Endothelial cell of umbilical vein (primary cell): ENCODE measurements around the gene STRIT1. TPM values are rescaled to one million over a fixed set of nuclear protein-coding genes. Genes with fewer than 3 reads are reported as not detected.
"Not testable (repeated sequence)": the region's sequence is repeated elsewhere in the genome, so short reads cannot be mapped to it uniquely, and the experiment has no call there.

Source experiments
- BruUV-seq: library from RNA; stranded (reverse); fragments of 400-500 nt; replicated peaks from 2 replicates; lab custom pipeline; 2021; lab: Mats Ljungman, UMichigan
- CTCF ChIA-PET: fragments of 300-600, 350-600 bp; sonication (Branson Sonifier 250); formaldehyde crosslinking; loops from one replicate; lab custom pipeline; 2021; ENCODE audit warnings: antibody characterized with exemption, inconsistent platforms; lab: Charles Lee
- POLR2A ChIA-PET: fragments of 300-600, 350-600 bp; sonication (Branson Sonifier 250); formaldehyde crosslinking; loops from one replicate; lab custom pipeline; 2021; ENCODE audit warnings: antibody characterized with exemption, inconsistent platforms; lab: Charles Lee
- DNase-seq: peaks from one replicate; pipeline ENCODE4 v3.0.0-alpha.2; 2011; ENCODE audit warnings: low read depth, low spot score
- FAIRE-seq: peaks from 2 replicates; lab custom pipeline; 2011; peaks lifted over from hg19 to GRCh38; lab: Jason Lieb, UNC
- H2AFZ ChIP-seq: 2 replicates; pipeline ENCODE4 v1.6.0; 2012; ENCODE audit warnings: low read depth, low read length, control low read depth, inconsistent platforms
- H3K27ac ChIP-seq: 2 replicates; pipeline ENCODE4 v1.5.1; 2011; ENCODE audit warnings: low read depth, mild to moderate bottlenecking, control low read depth, low read length, moderate library complexity; ENCODE audit not compliant: insufficient read depth
- H3K27me3 ChIP-seq, 2 experiments: 2 replicates each; pipeline versions ENCODE4 v1.6.0 to v1.6.1; 2011; ENCODE audit warnings: low read length in 2 of 2, mixed read lengths in 1 of 2; ENCODE audit not compliant: control insufficient read depth in 2 of 2, insufficient read depth in 2 of 2
- H3K36me3 ChIP-seq, 2 experiments: 2 replicates in 1 of 2; 3 replicates in 1 of 2; pipeline ENCODE4 v1.5.1; 2011; ENCODE audit warnings: low read length in 2 of 2, mild to moderate bottlenecking in 1 of 2, moderate library complexity in 1 of 2; ENCODE audit not compliant: control insufficient read depth in 2 of 2, insufficient read depth in 2 of 2; ENCODE audit errors: extremely low read depth in 1 of 2
- H3K4me1 ChIP-seq: 3 replicates; pipeline ENCODE4 v1.5.1; 2011; ENCODE audit warnings: mild to moderate bottlenecking, low read length; ENCODE audit not compliant: control insufficient read depth, insufficient read depth; ENCODE audit errors: extremely low read depth
- H3K4me2 ChIP-seq: 2 replicates; pipeline ENCODE4 v1.6.1; 2011; ENCODE audit warnings: low read length, control low read depth, mixed read lengths; ENCODE audit not compliant: insufficient read depth
- H3K4me3 ChIP-seq, 3 experiments: fragments of 200-600 bp in 1 of 3; sonication (generic), shearing (Covaris generic) in 1 of 3; replicated peaks in 1 of 3; 2 replicates each; pipeline ENCODE4 v1.5.1; 2011 to 2016; ENCODE audit warnings: control low read depth in 3 of 3, low read length in 3 of 3, mild to moderate bottlenecking in 2 of 3, inconsistent platforms in 1 of 3, low read depth in 1 of 3, moderate library complexity in 1 of 3; ENCODE audit not compliant: insufficient read depth in 1 of 3
- H3K79me2 ChIP-seq: 2 replicates; pipeline ENCODE4 v1.6.0; 2012; ENCODE audit warnings: low read length, inconsistent platforms; ENCODE audit not compliant: control insufficient read depth, insufficient read depth
- H3K9ac ChIP-seq: replicated peaks from 2 replicates; pipeline ENCODE3; 2011; ENCODE audit warnings: low read length, control low read depth; ENCODE audit not compliant: insufficient read depth; ENCODE audit errors: extremely low read depth
- H3K9me1 ChIP-seq: replicated peaks from 3 replicates; pipeline ENCODE4 v1.6.0; 2011; ENCODE audit warnings: mild to moderate bottlenecking, low read length; ENCODE audit not compliant: control insufficient read depth, insufficient read depth; ENCODE audit errors: extremely low read depth
- H3K9me3 ChIP-seq: replicated peaks from 2 replicates; pipeline ENCODE4 v1.5.1; 2012; ENCODE audit warnings: low read length, inconsistent platforms; ENCODE audit not compliant: control insufficient read depth, insufficient read depth
- H4K20me1 ChIP-seq: replicated peaks from 2 replicates; pipeline ENCODE3; 2011; ENCODE audit warnings: mild to moderate bottlenecking, low read length; ENCODE audit not compliant: control insufficient read depth, insufficient read depth; ENCODE audit errors: extremely low read depth
- CTCF ChIP-seq, 2 donors: IDR thresholded peaks; 1 replicate in 1 of 2; 2 replicates in 1 of 2; pipeline ENCODE4 v1.5.1; 2011; ENCODE audit warnings: low read length in 2 of 2, mild to moderate bottlenecking in 2 of 2, moderate library complexity in 2 of 2, control low read depth in 1 of 2, inconsistent platforms in 1 of 2, low read depth in 1 of 2; ENCODE audit not compliant: insufficient read depth in 1 of 2; ENCODE audit errors: extremely low read depth in 1 of 2
- EZH2 ChIP-seq: IDR thresholded peaks from 2 replicates; pipeline ENCODE4 v1.6.1; 2012; ENCODE audit warnings: borderline replicate concordance, low read depth, mild to moderate bottlenecking, moderate library complexity, low read length, inconsistent platforms; ENCODE audit not compliant: severe bottlenecking
- FOS ChIP-seq: IDR thresholded peaks from 2 replicates; pipeline ENCODE4 v1.6.1; 2011; ENCODE audit warnings: mild to moderate bottlenecking, low read length, moderate library complexity, borderline replicate concordance; ENCODE audit not compliant: insufficient read depth
- GATA2 ChIP-seq: IDR thresholded peaks from 2 replicates; pipeline ENCODE4 v1.7.0; 2011; ENCODE audit warnings: low read depth, mild to moderate bottlenecking, moderate library complexity, mixed read lengths, low read length; ENCODE audit not compliant: insufficient read length, insufficient read depth
- JUN ChIP-seq: IDR thresholded peaks from 2 replicates; pipeline ENCODE4 v1.6.1; 2011; ENCODE audit warnings: borderline replicate concordance, low read depth; ENCODE audit not compliant: insufficient read length, insufficient read depth
- MAX ChIP-seq: IDR thresholded peaks from 2 replicates; pipeline ENCODE4 v1.6.1; 2011; ENCODE audit not compliant: insufficient read depth, insufficient read length
- MYC ChIP-seq: IDR thresholded peaks from one replicate; pipeline ENCODE4 v1.6.1; 2011; ENCODE audit warnings: mild to moderate bottlenecking, low read depth, low read length
- POLR2A ChIP-seq: IDR thresholded peaks from 2 replicates; pipeline ENCODE4 v1.6.1; 2012; ENCODE audit warnings: low read depth, mild to moderate bottlenecking, control low read depth, low read length
- POLR2AphosphoS5 ChIP-seq: IDR thresholded peaks from 2 replicates; pipeline ENCODE4 v1.6.1; 2012; ENCODE audit warnings: low read depth, mild to moderate bottlenecking, control low read depth, low read length, moderate library complexity; ENCODE audit not compliant: insufficient read depth
- dilution Hi-C: fragments of 300-500 bp; cut with MboI; formaldehyde crosslinking; loops from one replicate; pipeline ENCODE4 v1.15.0; 2019; ENCODE audit warnings: low sequenced_read_pairs; ENCODE audit not compliant: extremely low pct_ligation_motif_present
- intact Hi-C: fragments of 100-400 bp; cut with micrococcal nuclease; formaldehyde crosslinking; loops from one replicate; pipeline ENCODE4 v1.10.0; 2022
- polyA plus RNA-seq, 4 experiments: library from polyadenylated mRNA; depleted of rRNA in 3 of 4; stranded (reverse) in 3 of 4; unstranded in 1 of 4; fragments of >200 nt; gene quantifications; 2 replicates each; pipeline versions ENCODE4 v1.2.1 to v1.2.3, GENCODE V29; 2011 to 2012; ENCODE audit warnings: missing spikeins in 1 of 4
- total RNA-seq: library from RNA; stranded (reverse); gene quantifications from 2 replicates; pipeline ENCODE4 v1.2.3, GENCODE V29; 2021

The STRIT1 gene
- total and polyA plus RNA-seq, 2 donors (not counting 3 experiments of a cell fraction or from before 2014, with no cell fraction given): not detected

- H3K9me3 ChIP-seq, H3K9ac ChIP-seq, H3K4me1 ChIP-seq, dilution Hi-C loops, H2AFZ ChIP-seq, H4K20me1 ChIP-seq, FAIRE-seq, H3K27ac ChIP-seq, H3K9me1 ChIP-seq, CTCF ChIA-PET, DNase-seq, BruUV-seq, H3K4me3 ChIP-seq, H3K36me3 ChIP-seq, H3K4me2 ChIP-seq, POLR2A ChIA-PET, H3K79me2 ChIP-seq, intact Hi-C loops, H3K27me3 ChIP-seq: not testable (repeated sequence)
Observed at GRCh38 chr3:155275159-155275754, 18.2 kb downstream of the STRIT1 start.

- H3K36me3 ChIP-seq, H3K9me3 ChIP-seq, H3K27me3 ChIP-seq, POLR2A ChIA-PET, H3K9ac ChIP-seq, H4K20me1 ChIP-seq, H3K4me3 ChIP-seq, dilution Hi-C loops, H2AFZ ChIP-seq, H3K4me2 ChIP-seq, CTCF ChIA-PET, FAIRE-seq, H3K79me2 ChIP-seq, H3K4me1 ChIP-seq, H3K27ac ChIP-seq, DNase-seq, H3K9me1 ChIP-seq, intact Hi-C loops, BruUV-seq: not testable (repeated sequence)
Observed at GRCh38 chr3:155274435-155274834, 19.0 kb downstream of the STRIT1 start.

- intact Hi-C loops (no loop called here), dilution Hi-C loops (no loop called here)
- no peaks in the 10 kb centered on the region for H3K4me1 ChIP-seq
- FAIRE-seq (no peak), DNase-seq (no peak)
- H3K9me3 ChIP-seq: no peaks in the 10 kb centered on the region
- no peaks in the 10 kb centered on the region for H3K36me3 ChIP-seq
- H3K79me2 ChIP-seq: no peaks in the 10 kb centered on the region
- H3K4me2 ChIP-seq: no peak overlapping the region
- no peak overlapping the region for H3K9ac ChIP-seq
- H3K27ac ChIP-seq: no peak overlapping the region
- no TSS peak for BruUV-seq
- no peak overlapping the region for H2AFZ ChIP-seq
- no peak overlapping the region for H3K4me3 ChIP-seq
- CTCF ChIA-PET: no interaction called here
- TF ChIP-seq POLR2AphosphoS5 (no peak), FOS (no peak), JUN (no peak), CTCF (IDR thresholded peaks at IDR 0.05; ENCODE audit: extremely low read depth in 1 of 2, insufficient read depth in 1 of 2, low read depth in 1 of 2, low read length in 2 of 2) (no peak), MAX (no peak), EZH2 (no peak), MYC (no peak), GATA2 (no peak), POLR2A (no peak)
- H3K27me3 ChIP-seq: no peaks in the 10 kb centered on the region
- H4K20me1 ChIP-seq: no peaks in the 10 kb centered on the region
- POLR2A ChIA-PET: no interaction called here
- H3K9me1 ChIP-seq: no peaks in the 10 kb centered on the region
Observed at GRCh38 chr3:155271343-155271613, 22.2 kb downstream of the STRIT1 start.
